BLaER1 (cell line): Measurements from ENCODE around the gene TMEM38A.

ENCODE experiments used
- H3K27ac ChIP-seq: shearing (Covaris generic); formaldehyde crosslinking; 2 replicates; pipeline ENCODE4 v1.8.1; 2022
- H3K27me3 ChIP-seq: shearing (Covaris generic); formaldehyde crosslinking; 2 replicates; pipeline ENCODE4 v1.8.1; 2022
- H3K36me3 ChIP-seq: shearing (Covaris generic); formaldehyde crosslinking; 2 replicates; pipeline ENCODE4 v1.8.1; 2022
- H3K4me1 ChIP-seq: shearing (Covaris generic); formaldehyde crosslinking; 2 replicates; pipeline ENCODE4 v1.8.1; 2022
- H3K4me2 ChIP-seq: shearing (Covaris generic); formaldehyde crosslinking; 2 replicates; pipeline ENCODE4 v1.8.1; 2022
- H3K4me3 ChIP-seq: shearing (Covaris generic); formaldehyde crosslinking; 2 replicates; pipeline ENCODE4 v1.8.1; 2022
- H3K9ac ChIP-seq: shearing (Covaris generic); formaldehyde crosslinking; 2 replicates; pipeline ENCODE4 v1.8.1; 2022
- H3K9me3 ChIP-seq: shearing (Covaris generic); formaldehyde crosslinking; 2 replicates; pipeline ENCODE4 v1.8.1; 2022
- H4K20me1 ChIP-seq: shearing (Covaris generic); formaldehyde crosslinking; 2 replicates; pipeline ENCODE4 v1.8.1; 2022
- Cebpa-rat ChIP-seq: shearing (Covaris generic); IDR thresholded peaks from 2 replicates; pipeline ENCODE4 v1.8.1; 2022

The TMEM38A gene

DNA sequence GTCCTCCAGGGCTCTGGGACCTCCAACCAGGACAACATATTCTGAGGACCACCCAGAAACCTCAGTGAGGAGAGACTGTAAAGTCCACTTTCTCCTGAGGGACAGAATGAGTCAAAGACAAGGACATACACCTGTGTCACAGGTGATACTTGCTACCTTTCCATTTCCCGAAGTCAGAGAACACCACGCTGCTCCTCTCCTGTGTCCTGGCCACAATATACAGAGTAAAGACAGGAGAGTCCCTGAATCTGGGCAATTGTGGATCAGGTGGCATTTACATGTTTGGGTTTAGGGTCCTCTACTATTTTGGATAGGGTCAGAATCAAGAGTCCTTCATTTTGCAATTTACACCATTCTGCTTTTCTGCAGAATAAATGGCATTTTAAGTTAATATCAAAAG lies 37.9 kb upstream of the TMEM38A start:
- no peaks in the 10 kb centered on the region for H3K9me3 ChIP-seq
- H3K4me1 ChIP-seq = peaks cover 38% of the 10 kb centered on the region
- peaks cover 98% of the 10 kb centered on the region for H4K20me1 ChIP-seq
- no peak for TF ChIP-seq Cebpa-rat
- H3K36me3 ChIP-seq = peaks cover 49% of the 10 kb centered on the region
- H3K4me2 ChIP-seq = no peak overlapping the region
- H3K27me3 ChIP-seq = no peaks in the 10 kb centered on the region
- no peak overlapping the region for H3K4me3 ChIP-seq
- no peak overlapping the region for H3K27ac ChIP-seq
- H3K9ac ChIP-seq = no peak overlapping the region

DNA sequence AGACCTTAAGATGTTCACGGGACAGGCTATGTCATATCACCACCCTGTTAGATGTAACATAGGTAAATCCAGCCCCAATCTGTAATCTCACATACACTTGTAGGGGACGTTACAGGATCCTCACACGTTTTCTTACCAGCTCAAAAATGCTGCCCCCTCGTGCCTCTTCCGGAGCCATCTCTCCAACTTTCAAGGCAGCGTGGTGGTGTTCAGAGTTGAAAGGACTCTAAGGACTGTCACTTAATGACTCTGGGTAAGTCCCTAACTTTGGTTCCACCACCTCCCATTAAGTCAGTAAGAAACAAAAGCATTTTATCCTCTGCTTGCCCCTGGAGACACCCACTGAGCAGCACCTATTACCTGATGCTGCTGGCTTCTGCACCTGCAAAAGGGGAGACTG lies 37.4 kb upstream of the TMEM38A start:
- no peak overlapping the region for H3K27ac ChIP-seq
- no peaks in the 10 kb centered on the region for H3K9me3 ChIP-seq
- H3K36me3 ChIP-seq = peaks cover 49% of the 10 kb centered on the region
- H4K20me1 ChIP-seq = peaks cover 93% of the 10 kb centered on the region
- H3K4me2 ChIP-seq = no peak overlapping the region
- no peak overlapping the region for H3K9ac ChIP-seq
- no peaks in the 10 kb centered on the region for H3K27me3 ChIP-seq
- peaks cover 33% of the 10 kb centered on the region for H3K4me1 ChIP-seq
- TF ChIP-seq Cebpa-rat = no peak
- H3K4me3 ChIP-seq = no peak overlapping the region

- H3K4me1 ChIP-seq = peaks cover 29% of the 10 kb centered on the region
- H3K27ac ChIP-seq = no peak overlapping the region
- no peaks in the 10 kb centered on the region for H3K9me3 ChIP-seq
- H3K4me3 ChIP-seq = no peak overlapping the region
- H3K4me2 ChIP-seq = no peak overlapping the region
- H3K27me3 ChIP-seq = no peaks in the 10 kb centered on the region
- no peak overlapping the region for H3K9ac ChIP-seq
- peaks cover 86% of the 10 kb centered on the region for H4K20me1 ChIP-seq
- no peak for TF ChIP-seq Cebpa-rat
- peaks cover 49% of the 10 kb centered on the region for H3K36me3 ChIP-seq
Measured at GRCh38 chr19:16624236-16624635, 36.7 kb upstream of the TMEM38A start.

DNA sequence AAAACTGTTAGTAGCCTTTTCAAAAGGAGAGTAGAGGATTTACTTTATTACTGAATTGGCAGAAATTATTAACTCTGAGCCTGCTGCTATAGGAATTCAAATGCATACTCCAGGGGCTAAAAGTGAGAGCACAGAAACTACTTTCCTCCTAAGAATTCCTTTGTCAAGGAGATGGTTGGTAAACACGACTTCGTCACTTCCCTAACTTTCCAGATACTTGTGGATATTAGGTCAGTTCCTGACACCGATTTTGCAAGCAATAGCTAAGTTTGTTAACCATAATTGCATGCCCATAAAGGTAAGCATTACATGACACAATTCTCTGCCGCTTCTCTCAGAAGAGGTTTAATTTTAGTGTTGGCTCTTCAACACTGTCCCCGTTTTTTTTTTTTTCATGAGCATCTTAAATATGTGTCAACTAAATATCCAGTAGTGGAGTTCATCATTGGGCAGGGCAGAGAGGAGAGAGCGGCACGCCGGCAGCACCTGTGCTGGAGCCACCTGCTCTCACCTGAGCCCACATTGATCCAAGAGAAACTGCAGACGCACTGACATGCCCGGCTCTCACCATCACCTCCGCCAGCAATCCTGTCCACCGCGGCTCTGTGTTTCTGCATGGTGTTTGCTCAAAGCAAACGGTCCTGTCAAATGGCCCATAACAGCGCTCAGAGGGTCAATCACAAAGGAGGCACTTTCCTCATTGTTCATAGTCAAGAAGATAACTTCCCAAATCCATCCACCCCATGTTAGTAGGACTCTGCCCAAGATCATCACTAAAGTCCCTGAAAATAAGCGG lies 35.6 kb upstream of the TMEM38A start:
- Histone ChIP-seq H3K4me2 (peak overlapping the region; percentile 92; the same call in 1 of the 2 replicates), H4K20me1 (peaks cover 75% of the 10 kb centered on the region), H3K4me1 (peaks cover 29% of the 10 kb centered on the region), H3K9ac (0 out of 2 replicates have a peak overlapping the region, but pooled peaks have one; percentile 97), H3K27ac (no peak overlapping the region), H3K4me3 (no peak overlapping the region), H3K9me3 (no peaks in the 10 kb centered on the region), H3K36me3 (peaks cover 52% of the 10 kb centered on the region), H3K27me3 (no peaks in the 10 kb centered on the region)
- no peak for TF ChIP-seq Cebpa-rat

GRCh38 chr19:16626796-16627192 lies 34.1 kb upstream of the TMEM38A start:
- Histone ChIP-seq H3K4me1 (peaks cover 28% of the 10 kb centered on the region), H3K27me3 (no peaks in the 10 kb centered on the region), H3K36me3 (peaks cover 60% of the 10 kb centered on the region), H3K9me3 (peaks cover 8% of the 10 kb centered on the region), H3K4me2 (peak overlapping the region; percentile 92), H3K4me3 (peak overlapping the region; percentile 94), H4K20me1 (peaks cover 60% of the 10 kb centered on the region), H3K27ac (peak overlapping the region; percentile 75), H3K9ac (peak overlapping the region; percentile 97)
- TF ChIP-seq Cebpa-rat = no peak

GRCh38 chr19:16627193-16627927 lies 33.6 kb upstream of the TMEM38A start:
- H3K9me3 ChIP-seq = peaks cover 14% of the 10 kb centered on the region
- peak overlapping the region; percentile 92 for H3K4me2 ChIP-seq
- H3K9ac ChIP-seq = peak overlapping the region; percentile 97
- no peaks in the 10 kb centered on the region for H3K27me3 ChIP-seq
- peaks cover 28% of the 10 kb centered on the region for H3K4me1 ChIP-seq
- peaks cover 55% of the 10 kb centered on the region for H4K20me1 ChIP-seq
- H3K36me3 ChIP-seq = peaks cover 62% of the 10 kb centered on the region
- TF ChIP-seq Cebpa-rat = no peak
- peak overlapping the region; percentile 75 for H3K27ac ChIP-seq
- H3K4me3 ChIP-seq = peak overlapping the region; percentile 94

DNA sequence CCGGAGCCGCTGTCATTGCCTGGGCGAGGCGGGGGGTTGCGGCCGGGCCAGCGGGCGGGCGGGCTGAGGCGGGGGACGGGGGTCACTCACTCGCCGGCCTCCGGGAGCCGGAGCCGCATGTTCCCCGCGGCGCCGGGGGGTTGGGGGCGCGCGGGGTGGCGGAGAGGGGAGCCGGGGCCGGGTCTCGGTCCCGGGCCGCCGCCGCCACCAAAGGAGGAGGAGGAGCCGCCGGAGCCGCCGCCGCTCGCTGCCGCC lies 33.1 kb upstream of the TMEM38A start:
- Histone ChIP-seq H3K4me2 (peak overlapping the region; percentile 92), H3K9me3 (peaks cover 17% of the 10 kb centered on the region), H4K20me1 (peaks cover 50% of the 10 kb centered on the region), H3K27ac (peak overlapping the region; percentile 75), H3K27me3 (no peaks in the 10 kb centered on the region), H3K36me3 (peaks cover 62% of the 10 kb centered on the region), H3K9ac (peak overlapping the region; percentile 97), H3K4me3 (peak overlapping the region; percentile 94), H3K4me1 (peaks cover 28% of the 10 kb centered on the region)
- no peak for TF ChIP-seq Cebpa-rat

DNA sequence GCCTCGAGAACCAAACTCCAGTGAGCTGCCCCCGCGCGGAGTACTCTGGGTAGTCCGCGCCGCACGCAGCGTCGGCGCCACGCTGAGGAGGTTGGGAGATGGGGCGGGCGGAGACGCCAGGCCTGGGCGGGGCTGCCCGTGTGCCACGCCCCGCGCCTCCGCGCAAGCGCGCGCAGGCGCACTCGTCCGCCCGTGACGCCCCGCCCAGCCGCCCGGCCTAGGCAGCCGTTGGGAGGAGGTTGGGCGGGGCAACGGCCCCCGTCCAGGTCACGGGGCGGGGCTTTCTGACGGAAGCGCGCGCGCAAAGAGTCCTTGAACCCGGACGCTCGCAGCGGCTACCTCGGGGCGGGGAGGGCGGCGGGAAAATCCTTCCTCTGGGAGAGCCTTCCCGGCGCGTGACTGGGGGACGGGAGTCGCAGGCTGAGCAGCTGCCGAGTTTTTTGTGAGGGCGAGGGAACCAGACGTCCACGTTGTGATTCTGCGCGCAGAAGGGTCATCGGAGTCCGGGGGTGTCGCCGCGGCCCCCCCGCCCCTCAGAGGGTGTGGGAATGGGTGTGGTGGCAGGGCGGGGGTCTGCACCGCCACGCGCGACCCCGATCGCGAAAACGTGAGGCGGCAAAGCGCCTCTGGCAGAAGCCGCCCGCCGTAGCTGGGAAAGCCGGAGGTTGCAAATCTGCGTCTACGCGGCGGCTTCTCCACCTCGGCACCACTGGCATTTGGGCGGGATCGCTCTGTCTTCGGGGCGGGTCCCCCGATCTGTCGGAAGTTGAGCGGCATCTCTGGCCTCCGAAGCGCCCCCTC lies 32.6 kb upstream of the TMEM38A start, which contains the start of gene MED26:
MED26 (minus strand) TSS at position 22 of the 801 bp plus-strand sequence. CDS start 261 bp downstream, outside the sequence.
- H3K4me2 ChIP-seq = peak within 1 kb of the TSS; percentile 92
- H3K4me3 ChIP-seq = peak within 1 kb of the TSS; percentile 94
- H3K27ac ChIP-seq = peak within 1 kb of the TSS; percentile 92
- H3K9me3 ChIP-seq = peaks cover 17% of the 10 kb centered on the region
- H3K9ac ChIP-seq = peak within 1 kb of the TSS; percentile 97
- peaks cover 28% of the 10 kb centered on the region for H3K4me1 ChIP-seq
- H3K36me3 ChIP-seq = peaks cover 62% of the 10 kb centered on the region
- peaks cover 46% of the 10 kb centered on the region for H4K20me1 ChIP-seq
- no peaks in the 10 kb centered on the region for H3K27me3 ChIP-seq
- no peak for TF ChIP-seq Cebpa-rat

DNA sequence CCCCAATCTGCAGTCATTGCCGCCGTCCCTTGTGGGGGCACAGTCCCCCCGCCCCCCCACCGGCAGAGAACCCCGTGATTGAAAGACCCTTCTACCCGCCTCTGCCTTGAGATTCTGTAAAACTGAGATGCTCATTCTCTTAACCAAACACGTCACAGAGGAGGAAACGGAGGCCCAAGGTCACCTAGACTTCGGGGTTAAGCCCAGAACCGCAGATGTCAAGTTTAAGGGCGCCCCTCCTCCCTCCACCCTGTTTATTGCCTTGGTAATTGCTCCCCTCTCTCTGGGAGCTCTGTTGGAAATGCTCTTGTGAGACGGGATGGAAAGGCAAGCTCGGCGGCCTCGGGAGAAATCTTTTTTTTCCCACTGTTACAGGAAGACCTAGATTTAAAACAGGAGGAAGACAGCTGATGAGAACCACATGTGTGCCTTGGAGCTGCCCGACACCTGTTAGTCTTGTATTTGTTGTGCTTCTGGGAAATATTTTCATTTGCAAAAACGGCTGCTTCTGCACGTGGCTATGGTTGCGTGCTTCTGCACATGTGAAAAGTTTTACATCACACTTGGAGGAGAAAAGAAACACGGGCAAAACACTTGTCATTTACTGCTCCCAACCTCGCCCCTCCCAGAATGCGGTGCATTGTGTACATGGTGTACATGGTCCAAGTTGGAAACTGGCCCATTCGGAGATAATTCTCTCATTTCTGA lies 31.8 kb upstream of the TMEM38A start:
- TF ChIP-seq Cebpa-rat = no peak
- Histone ChIP-seq H3K4me3 (peak overlapping the region; percentile 94), H3K9me3 (peaks cover 17% of the 10 kb centered on the region), H3K27me3 (no peaks in the 10 kb centered on the region), H3K27ac (peak overlapping the region; percentile 92), H3K36me3 (peaks cover 62% of the 10 kb centered on the region), H4K20me1 (peaks cover 46% of the 10 kb centered on the region), H3K4me2 (peak overlapping the region; percentile 85), H3K9ac (peak overlapping the region; percentile 94), H3K4me1 (peaks cover 28% of the 10 kb centered on the region)
